OCI-LY1 (cell line): ENCODE results near the gene CWH43.

Experiments
- EZH2 ChIP-seq: fragments of 200-600 bp; sonication (generic), shearing (Covaris generic); IDR thresholded peaks from 2 replicates; pipeline ENCODE4 v1.8.0; 2017; ENCODE audit warnings: borderline replicate concordance, mixed run types, mild to moderate bottlenecking, antibody characterized with exemption, low read length, moderate library complexity, mixed read lengths
- TF ChIP-seq, protein P1 (sequence below): fragments of 200-600 bp; sonication (generic), shearing (Covaris generic); IDR thresholded peaks from 2 replicates; pipeline ENCODE4 v1.5.1; 2017; ENCODE audit warnings: mild to moderate bottlenecking, antibody characterized with exemption, low read length, moderate library complexity, mixed read lengths

GRCh38 chr4:48958582-48958981 is 27.5 kb upstream of the CWH43 start:
- TF ChIP-seq, protein P1, sequence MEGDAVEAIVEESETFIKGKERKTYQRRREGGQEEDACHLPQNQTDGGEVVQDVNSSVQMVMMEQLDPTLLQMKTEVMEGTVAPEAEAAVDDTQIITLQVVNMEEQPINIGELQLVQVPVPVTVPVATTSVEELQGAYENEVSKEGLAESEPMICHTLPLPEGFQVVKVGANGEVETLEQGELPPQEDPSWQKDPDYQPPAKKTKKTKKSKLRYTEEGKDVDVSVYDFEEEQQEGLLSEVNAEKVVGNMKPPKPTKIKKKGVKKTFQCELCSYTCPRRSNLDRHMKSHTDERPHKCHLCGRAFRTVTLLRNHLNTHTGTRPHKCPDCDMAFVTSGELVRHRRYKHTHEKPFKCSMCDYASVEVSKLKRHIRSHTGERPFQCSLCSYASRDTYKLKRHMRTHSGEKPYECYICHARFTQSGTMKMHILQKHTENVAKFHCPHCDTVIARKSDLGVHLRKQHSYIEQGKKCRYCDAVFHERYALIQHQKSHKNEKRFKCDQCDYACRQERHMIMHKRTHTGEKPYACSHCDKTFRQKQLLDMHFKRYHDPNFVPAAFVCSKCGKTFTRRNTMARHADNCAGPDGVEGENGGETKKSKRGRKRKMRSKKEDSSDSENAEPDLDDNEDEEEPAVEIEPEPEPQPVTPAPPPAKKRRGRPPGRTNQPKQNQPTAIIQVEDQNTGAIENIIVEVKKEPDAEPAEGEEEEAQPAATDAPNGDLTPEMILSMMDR: no peak
- TF ChIP-seq EZH2: no peak
